ENCODE data around the gene TLR6.

TLR6 gene, protein sequence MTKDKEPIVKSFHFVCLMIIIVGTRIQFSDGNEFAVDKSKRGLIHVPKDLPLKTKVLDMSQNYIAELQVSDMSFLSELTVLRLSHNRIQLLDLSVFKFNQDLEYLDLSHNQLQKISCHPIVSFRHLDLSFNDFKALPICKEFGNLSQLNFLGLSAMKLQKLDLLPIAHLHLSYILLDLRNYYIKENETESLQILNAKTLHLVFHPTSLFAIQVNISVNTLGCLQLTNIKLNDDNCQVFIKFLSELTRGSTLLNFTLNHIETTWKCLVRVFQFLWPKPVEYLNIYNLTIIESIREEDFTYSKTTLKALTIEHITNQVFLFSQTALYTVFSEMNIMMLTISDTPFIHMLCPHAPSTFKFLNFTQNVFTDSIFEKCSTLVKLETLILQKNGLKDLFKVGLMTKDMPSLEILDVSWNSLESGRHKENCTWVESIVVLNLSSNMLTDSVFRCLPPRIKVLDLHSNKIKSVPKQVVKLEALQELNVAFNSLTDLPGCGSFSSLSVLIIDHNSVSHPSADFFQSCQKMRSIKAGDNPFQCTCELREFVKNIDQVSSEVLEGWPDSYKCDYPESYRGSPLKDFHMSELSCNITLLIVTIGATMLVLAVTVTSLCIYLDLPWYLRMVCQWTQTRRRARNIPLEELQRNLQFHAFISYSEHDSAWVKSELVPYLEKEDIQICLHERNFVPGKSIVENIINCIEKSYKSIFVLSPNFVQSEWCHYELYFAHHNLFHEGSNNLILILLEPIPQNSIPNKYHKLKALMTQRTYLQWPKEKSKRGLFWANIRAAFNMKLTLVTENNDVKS

GRCh38 chr4:38856524-38857337 lies at the start of gene TLR6:
TLR6 (minus strand) TSS chr4:38856817; CDS start chr4:38829473, 27,344 bp downstream.
- TF ChIP-seq, protein P1, sequence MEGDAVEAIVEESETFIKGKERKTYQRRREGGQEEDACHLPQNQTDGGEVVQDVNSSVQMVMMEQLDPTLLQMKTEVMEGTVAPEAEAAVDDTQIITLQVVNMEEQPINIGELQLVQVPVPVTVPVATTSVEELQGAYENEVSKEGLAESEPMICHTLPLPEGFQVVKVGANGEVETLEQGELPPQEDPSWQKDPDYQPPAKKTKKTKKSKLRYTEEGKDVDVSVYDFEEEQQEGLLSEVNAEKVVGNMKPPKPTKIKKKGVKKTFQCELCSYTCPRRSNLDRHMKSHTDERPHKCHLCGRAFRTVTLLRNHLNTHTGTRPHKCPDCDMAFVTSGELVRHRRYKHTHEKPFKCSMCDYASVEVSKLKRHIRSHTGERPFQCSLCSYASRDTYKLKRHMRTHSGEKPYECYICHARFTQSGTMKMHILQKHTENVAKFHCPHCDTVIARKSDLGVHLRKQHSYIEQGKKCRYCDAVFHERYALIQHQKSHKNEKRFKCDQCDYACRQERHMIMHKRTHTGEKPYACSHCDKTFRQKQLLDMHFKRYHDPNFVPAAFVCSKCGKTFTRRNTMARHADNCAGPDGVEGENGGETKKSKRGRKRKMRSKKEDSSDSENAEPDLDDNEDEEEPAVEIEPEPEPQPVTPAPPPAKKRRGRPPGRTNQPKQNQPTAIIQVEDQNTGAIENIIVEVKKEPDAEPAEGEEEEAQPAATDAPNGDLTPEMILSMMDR (IDR thresholded peaks at IDR 0.05; ENCODE audit: low read depth, low read length), result peak; percentile 67
- H3K27ac ChIP-seq, result no peak within 1 kb of the TSS
- peaks cover 4% of the 10 kb centered on the region for H3K9me3 ChIP-seq (ENCODE audit: severe bottlenecking)
- DNase-seq, result peak; percentile 57
- no peak within 1 kb of the TSS for H3K4me3 ChIP-seq (ENCODE audit: low read depth, low read length)
- no peaks in the 10 kb centered on the region for H3K27me3 ChIP-seq (ENCODE audit: insufficient read depth, low read depth, severe bottlenecking)
- no peaks in the 10 kb centered on the region for H3K36me3 ChIP-seq

DNA sequence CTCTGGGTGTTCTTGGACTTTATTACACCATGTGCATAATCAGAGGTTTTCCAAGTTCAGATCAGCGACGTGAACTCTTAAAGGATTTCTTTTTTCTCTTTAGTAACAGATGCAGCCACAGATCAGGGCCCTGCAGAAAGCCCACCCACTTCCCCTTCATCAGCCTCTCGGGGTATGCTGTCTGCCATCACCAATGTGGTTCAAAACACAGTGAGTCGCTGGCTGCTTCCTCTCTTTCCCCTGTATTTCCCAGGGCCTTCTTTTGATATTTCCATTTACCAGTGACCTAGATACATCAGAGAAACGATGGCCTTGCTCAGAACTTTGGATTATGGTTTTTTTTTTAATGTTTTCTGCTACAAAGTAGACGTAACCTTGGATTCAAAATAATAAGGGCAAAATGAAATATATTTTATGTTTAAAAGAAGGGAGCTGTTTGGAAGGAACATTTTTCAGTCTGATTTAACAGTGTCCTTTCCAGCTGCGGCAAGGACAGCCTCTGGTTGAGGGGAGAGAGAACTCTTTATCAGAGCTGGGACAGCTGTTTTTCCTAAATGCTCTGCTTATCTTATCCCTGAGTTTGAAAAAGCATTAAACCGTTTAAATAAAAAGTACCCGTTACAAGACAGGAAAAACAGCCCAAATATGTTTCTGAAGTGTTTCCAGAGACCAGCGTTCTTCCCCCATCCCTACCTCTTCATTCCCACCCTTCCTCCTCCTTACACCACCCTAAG lies 49.2 kb upstream of the TLR6 start:
- TF ChIP-seq, protein P1 (IDR thresholded peaks at IDR 0.05; ENCODE audit: low read depth, low read length), result no peak
- Histone ChIP-seq H3K27ac (peak overlapping the region; percentile 65), H3K27me3 (ENCODE audit: insufficient read depth, low read depth, severe bottlenecking) (no peaks in the 10 kb centered on the region), H3K4me3 (ENCODE audit: low read depth, low read length) (no peak overlapping the region), H3K36me3 (peaks cover 8% of the 10 kb centered on the region), H3K9me3 (ENCODE audit: severe bottlenecking) (no peaks in the 10 kb centered on the region)
- DNase-seq, result no peak

- TF ChIP-seq, protein P1 (IDR thresholded peaks at IDR 0.05; ENCODE audit: low read depth, low read length), result peak; percentile 17; the same call in 1 of the 2 replicates
Measured at GRCh38 chr4:38904682-38905081, 48.1 kb upstream of the TLR6 start.

DNA sequence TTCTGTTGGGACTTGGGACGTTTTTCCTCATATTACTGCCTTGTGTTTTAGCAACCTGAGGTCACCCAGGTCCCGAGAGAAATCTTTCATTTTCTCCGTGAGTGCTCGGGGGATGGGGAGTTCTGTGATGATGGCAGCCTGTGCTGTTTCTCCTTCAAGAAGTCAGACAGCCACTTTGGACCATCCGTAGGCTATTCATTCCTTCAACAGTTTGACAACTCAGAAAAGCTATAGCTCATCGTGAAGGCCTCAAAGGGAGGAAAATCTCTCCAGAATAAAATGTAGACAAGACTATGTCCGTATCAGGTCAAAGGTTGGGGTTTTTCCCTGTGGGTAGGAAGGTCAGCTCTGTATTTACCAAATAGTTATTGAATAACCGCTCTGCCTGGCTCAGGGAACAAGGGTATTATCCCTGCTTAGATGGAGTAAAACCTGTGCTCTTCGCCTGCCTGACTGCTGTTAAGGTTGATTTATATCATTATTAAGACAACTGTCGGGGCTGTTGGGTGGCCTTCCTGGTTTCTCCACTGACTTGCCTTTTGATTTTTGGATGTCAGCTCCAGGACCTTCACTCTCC lies 47.6 kb upstream of the TLR6 start:
- H3K27me3 ChIP-seq (ENCODE audit: insufficient read depth, low read depth, severe bottlenecking), result no peaks in the 10 kb centered on the region
- H3K36me3 ChIP-seq, result peaks cover 8% of the 10 kb centered on the region
- TF ChIP-seq, protein P1 (IDR thresholded peaks at IDR 0.05; ENCODE audit: low read depth, low read length), result no peak
- H3K9me3 ChIP-seq (ENCODE audit: severe bottlenecking), result no peaks in the 10 kb centered on the region
- peak overlapping the region; percentile 3; the same call in 1 of the 2 replicates for H3K4me3 ChIP-seq (ENCODE audit: low read depth, low read length)
- DNase-seq, result peak; percentile 80
- peak overlapping the region; percentile 65 for H3K27ac ChIP-seq

More at GRCh38 chr4:38904682-38905081, 48.1 kb upstream of the TLR6 start:
- peak overlapping the region; percentile 65 for H3K27ac ChIP-seq
- no peaks in the 10 kb centered on the region for H3K9me3 ChIP-seq (ENCODE audit: severe bottlenecking)
- H3K36me3 ChIP-seq, result peaks cover 8% of the 10 kb centered on the region
- H3K27me3 ChIP-seq (ENCODE audit: insufficient read depth, low read depth, severe bottlenecking), result no peaks in the 10 kb centered on the region
- DNase-seq, result no peak
- H3K4me3 ChIP-seq (ENCODE audit: low read depth, low read length), result no peak overlapping the region

DNA sequence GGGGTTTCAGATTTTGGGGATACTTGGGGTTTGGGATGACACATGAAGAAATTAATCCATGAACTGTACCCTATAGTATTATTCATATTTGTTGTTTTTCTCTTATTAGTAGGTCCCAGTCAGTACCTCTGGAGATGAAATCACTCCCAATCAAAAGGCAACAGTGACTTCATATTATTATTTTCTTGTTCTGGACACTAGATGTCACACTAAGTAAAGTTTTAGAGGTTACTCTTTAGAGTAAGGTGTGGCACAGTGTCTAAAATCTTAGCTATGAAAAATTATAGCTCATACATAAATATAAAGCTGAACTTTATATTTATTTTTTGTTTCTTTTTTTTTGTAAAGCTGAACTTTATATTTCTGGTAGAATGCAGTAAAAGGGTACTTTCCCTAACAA lies 46.1 kb upstream of the TLR6 start:
- Histone ChIP-seq H3K9me3 (ENCODE audit: severe bottlenecking) (no peaks in the 10 kb centered on the region), H3K27me3 (ENCODE audit: insufficient read depth, low read depth, severe bottlenecking) (no peaks in the 10 kb centered on the region), H3K36me3 (peaks cover 8% of the 10 kb centered on the region), H3K4me3 (ENCODE audit: low read depth, low read length) (no peak overlapping the region), H3K27ac (no peak overlapping the region)
- no peak for DNase-seq
- TF ChIP-seq, protein P1 (IDR thresholded peaks at IDR 0.05; ENCODE audit: low read depth, low read length), result 0 out of 2 replicates have a peak, but pooled peaks have one; percentile 12
